Measurements from ENCODE around the gene MELTF.

MELTF gene

DNA sequence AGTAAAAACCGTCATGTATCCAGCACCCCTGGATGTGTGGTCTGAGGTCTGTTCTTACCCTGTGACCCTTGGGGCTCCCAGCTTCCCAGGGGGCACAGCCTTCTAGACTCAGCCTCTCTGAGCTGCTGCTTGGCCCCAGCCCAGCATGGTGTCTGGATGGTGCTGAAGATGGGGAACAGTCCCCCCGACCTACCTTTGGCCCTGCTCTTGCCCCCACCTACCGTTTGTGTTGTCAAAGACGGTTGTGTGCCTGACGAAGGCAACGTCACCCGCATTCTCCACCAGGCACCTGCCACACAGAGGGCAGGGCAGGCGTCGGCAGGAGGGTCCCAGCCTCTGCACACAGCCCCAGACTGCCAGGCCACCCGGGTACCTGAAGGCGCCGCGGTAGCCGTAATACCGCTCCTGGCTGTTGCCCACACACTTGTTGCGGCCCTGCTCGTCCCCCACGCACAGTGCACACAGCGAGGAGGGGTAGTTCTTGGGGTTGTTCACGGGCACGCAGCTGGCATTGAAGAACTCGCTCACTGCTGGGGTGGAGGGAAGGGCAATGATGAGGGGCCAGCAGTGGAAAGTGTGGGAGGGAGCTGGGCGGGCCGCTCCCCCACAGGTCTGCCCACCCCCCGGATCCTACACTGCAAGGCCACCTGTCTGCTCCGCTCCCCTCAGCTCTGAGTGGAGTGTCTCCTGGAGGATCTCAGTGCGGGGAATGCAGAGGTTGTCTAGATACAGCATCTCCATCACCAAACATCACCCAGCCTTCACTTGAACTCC lies 21.0 kb downstream of the MELTF start:
- DNase-seq = no peak

- no peak for DNase-seq
These were observed 21.7 kb downstream of the MELTF start for GRCh38 chr3:197007953-197008352.

GRCh38 chr3:197007296-197007940 lies 22.2 kb downstream of the MELTF start:
- no peak for DNase-seq

DNA sequence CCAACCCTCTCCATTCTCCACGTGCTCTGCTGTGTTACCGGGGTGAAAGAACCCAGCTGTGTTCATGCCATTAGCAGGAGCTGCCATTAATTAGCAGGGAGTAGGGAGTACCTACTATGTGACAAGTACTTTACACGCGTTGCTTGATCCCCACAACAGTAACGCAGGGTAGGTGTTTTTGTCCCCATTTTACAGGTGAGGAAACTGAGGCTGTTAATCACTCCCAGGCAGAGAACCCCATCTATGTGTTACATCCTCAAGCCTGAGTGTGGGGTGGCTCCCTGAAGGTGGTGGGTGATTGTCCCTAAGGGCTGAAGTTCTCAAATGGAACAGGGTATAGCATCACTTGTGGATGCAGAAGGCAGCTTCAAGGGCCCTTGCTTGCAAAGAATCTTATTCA lies 22.8 kb downstream of the MELTF start:
- no peak for DNase-seq

GRCh38 chr3:197006446-197006845 lies 23.2 kb downstream of the MELTF start:
- no peak for DNase-seq

DNA sequence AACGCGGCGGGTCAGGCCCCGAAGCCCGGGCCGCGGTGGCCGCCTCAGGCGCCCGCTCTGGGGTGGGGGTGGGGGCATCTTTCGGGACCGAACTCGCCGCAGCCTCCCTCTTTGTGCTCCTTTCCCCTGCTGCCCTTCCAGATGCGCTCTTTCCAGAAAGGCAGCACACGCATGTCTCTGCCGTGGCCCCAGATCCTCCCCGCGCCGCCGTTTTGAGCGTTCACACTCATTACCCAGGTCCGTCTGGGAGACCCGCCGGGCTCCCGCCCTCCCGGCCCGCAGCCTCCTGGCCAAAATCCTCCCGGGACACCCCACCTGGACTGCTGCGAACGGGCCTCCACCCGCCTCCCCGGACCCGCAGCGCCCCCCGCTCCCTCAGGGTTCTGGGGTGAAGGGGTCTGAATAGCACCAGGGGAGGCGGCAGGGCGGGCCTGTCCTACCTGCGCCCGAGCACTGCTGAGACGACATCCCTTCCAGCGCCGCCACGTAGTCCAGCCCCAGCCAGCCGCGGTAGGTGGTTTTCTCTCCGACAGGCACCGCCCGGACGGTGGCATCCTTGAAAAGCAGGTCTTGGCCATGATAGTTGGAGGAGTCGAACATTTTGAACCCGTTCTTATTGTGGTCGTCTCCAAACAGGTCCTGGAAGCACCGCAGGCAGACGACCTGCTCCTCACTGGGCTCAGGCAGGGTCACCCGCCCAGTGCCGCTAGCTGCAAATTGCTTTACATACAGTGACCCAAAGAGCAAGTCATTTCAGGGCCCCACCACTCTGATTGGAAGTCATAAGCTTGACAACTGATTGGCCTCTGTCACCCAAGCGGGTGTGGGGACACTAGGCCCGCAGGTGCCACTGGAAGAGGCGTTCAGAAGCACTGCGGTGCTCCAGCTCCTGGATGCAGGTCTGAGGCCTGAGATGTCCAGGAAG lies 25.9 kb downstream of the MELTF start:
- no peak for DNase-seq

GRCh38 chr3:197002701-197003454 lies 26.7 kb downstream of the MELTF start:
- peak; percentile 86 for DNase-seq

- no peak for DNase-seq
These were observed 27.5 kb downstream of the MELTF start for GRCh38 chr3:197001972-197002700.

DNA sequence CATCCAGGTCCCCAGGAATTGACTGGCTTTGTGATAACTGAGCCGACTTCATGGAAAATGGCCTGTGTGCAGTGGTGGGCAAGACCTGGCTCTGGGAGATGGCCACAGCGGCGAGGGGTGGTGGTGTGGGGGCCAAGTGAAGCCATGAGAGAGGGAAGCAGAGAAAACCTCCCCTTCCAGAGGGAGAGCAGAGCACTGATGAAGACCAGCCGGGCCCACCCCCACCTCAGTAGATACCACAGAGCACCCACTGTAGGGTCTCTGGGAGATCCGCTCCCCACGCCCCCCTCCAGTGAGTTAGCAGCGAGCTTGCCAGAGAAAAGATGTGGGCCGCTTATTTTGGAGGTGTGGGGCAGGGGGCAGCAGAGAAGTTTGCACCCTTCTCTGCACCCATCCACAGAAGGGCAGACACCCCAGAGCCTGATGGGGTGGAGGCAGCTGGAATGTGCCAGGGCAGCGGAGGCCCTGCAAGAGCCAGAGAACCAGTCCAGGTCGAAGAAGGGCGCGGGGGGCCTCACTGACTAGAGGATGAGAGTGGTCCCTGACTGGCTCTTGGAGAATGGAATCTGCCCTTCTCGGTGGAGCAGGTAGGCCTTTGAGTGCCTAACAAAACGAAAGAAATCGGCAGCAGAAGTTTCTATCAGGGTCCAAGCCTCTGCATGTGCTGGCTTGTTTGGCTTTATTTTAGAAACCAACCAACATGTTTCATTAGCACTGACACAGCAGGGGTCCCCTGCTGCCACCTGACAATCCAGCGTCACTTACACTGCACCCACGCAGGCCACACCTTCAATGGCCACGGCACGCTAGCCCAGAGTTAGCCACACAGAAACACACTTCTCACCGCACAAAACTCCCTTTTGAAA lies 28.3 kb downstream of the MELTF start:
- DNase-seq = no peak

GRCh38 chr3:197000211-197000610 lies 29.4 kb downstream of the MELTF start:
- no peak for DNase-seq

GRCh38 chr3:196998966-196999760 lies 30.5 kb downstream of the MELTF start:
- DNase-seq = no peak

DNA sequence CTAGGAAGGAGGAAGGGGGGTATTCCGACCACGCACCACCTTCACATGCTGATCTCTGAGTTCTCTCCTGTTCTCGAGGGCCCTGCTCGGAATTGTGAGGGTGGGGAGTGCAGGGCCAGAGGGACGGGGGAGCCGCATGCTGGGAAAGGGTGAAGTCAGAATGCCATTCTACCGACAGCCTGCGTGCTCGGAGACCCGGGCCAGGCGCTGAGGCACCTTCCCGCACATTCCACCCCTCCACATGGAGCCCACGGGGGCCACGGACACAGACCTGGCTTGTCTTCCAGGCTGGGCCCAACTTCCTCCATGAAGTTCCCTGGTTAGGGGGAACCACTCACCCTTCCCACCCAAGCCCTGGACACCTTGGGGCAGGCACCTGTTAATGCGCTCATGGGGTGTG lies 32.3 kb downstream of the MELTF start:
- DNase-seq = no peak

GRCh38 chr3:196996454-196997265 lies 33.0 kb downstream of the MELTF start:
- DNase-seq = no peak

DNA sequence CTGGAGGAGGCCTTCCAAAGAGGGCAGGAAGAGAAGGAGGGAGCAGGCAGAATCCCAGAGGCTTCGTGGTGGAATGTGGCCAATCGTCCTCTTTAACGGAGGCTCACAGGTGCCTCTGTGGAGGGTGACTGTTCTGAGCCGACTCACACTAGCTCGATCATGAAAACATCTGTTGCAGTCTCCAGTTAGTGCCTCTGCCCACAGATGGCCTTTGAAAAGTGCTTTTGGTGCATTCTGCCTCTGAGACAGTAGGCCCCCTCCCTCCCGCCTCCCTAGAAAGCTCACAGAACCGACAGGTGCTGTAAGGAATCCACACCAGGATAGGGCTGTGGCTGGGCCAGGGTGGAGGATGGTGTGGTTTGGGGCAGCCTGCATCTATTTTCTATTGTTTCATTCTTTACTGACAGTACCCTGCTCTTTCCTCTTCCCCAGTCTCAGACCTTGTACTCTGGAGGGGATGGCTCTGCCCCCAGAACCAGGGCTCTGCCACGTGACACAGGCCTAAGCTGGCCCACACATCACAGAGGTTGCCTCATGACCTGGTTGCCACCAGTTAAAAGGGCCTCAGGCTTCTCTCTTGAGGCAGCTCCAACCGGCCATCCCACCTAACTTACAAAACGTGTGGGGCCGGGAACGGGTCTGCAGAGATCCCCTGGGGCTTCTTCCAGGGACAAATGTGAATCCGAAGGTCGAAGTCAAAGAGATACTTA lies 33.8 kb downstream of the MELTF start:
- no peak for DNase-seq

DNA sequence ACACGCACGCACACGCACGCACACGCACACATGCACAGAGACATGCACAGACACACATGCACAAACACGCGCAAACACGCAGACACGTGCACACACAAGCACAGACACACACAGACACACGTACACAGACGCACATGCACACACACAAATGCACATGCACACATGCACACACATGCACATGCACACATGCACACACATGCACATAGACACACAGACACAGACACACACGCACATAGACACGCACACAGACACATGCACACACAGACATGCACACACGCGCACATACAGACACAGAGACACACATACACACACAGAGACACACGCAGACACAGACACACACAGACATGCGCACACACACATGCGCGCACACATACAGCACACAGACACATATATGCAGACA lies 34.6 kb downstream of the MELTF start:
- no peak for DNase-seq

- DNase-seq = no peak
These were observed 35.6 kb downstream of the MELTF start for GRCh38 chr3:196994056-196994455.

- no peak for DNase-seq
These were observed 37.1 kb downstream of the MELTF start for GRCh38 chr3:196992461-196993065.

All from activated T-cell treated with anti-CD3 and anti-CD28 coated beads, Interleukin-2, amount 50 U/mL, for 1 hour (primary cell).